EL (cell line): ENCODE data around the gene ENOX1.

ENCODE experiments used
- DNase-seq: peaks from one replicate; pipeline ENCODE4 v3.0.0-alpha.2; 2016

The ENOX1 gene

GRCh38 chr13:43664700-43665191 is 122.0 kb downstream of the ENOX1 start:
- peak; percentile 94 for DNase-seq

- peak; percentile 65 for DNase-seq
Observed at GRCh38 chr13:43663474-43664090, 123.2 kb downstream of the ENOX1 start.

GRCh38 chr13:43662976-43663375 is 123.8 kb downstream of the ENOX1 start:
- DNase-seq: peak; percentile 5

GRCh38 chr13:43661161-43661830 is 125.5 kb downstream of the ENOX1 start:
- DNase-seq: no peak

GRCh38 chr13:43657485-43657884 is 129.3 kb downstream of the ENOX1 start:
- peak; percentile 3 for DNase-seq

- DNase-seq: no peak
Observed at GRCh38 chr13:43653980-43654379, 132.8 kb downstream of the ENOX1 start.

GRCh38 chr13:43653395-43653794 is 133.4 kb downstream of the ENOX1 start:
- no peak for DNase-seq

GRCh38 chr13:43652760-43653159 is 134.0 kb downstream of the ENOX1 start:
- no peak for DNase-seq

GRCh38 chr13:43650882-43651281 is 135.9 kb downstream of the ENOX1 start:
- no peak for DNase-seq

- DNase-seq: no peak
Observed at GRCh38 chr13:43648733-43649132, 138.0 kb downstream of the ENOX1 start.

GRCh38 chr13:43647471-43647870 is 139.3 kb downstream of the ENOX1 start:
- DNase-seq: no peak

GRCh38 chr13:43640476-43640875 is 146.3 kb downstream of the ENOX1 start:
- no peak for DNase-seq

GRCh38 chr13:43631106-43631505 is 155.7 kb downstream of the ENOX1 start:
- no peak for DNase-seq

- DNase-seq: no peak
Observed at GRCh38 chr13:43629691-43630480, 156.9 kb downstream of the ENOX1 start.

GRCh38 chr13:43626994-43627393 is 159.8 kb downstream of the ENOX1 start:
- DNase-seq: no peak

GRCh38 chr13:43614063-43614462 is 172.7 kb downstream of the ENOX1 start:
- no peak for DNase-seq

- DNase-seq: no peak
Observed at GRCh38 chr13:43611281-43612273, 175.2 kb downstream of the ENOX1 start.

- DNase-seq: no peak
Observed at GRCh38 chr13:43608400-43609137, 178.2 kb downstream of the ENOX1 start.

- no peak for DNase-seq
Observed at GRCh38 chr13:43597599-43597945, 189.2 kb downstream of the ENOX1 start.

GRCh38 chr13:43596924-43597598 is 189.7 kb downstream of the ENOX1 start:
- no peak for DNase-seq

- DNase-seq: no peak
Observed at GRCh38 chr13:43596006-43596405, 190.8 kb downstream of the ENOX1 start.
